Mucosa of rectum (tissue), 2 donors: Measurements from ENCODE around the gene ATRIP.

ENCODE experiments used
- H3K27ac ChIP-seq, 2 donors: one replicate each; pipeline ENCODE4 v1.7.0; 2013; ENCODE audit warnings: inconsistent platforms in 2 of 2, low read depth in 2 of 2, low read length in 2 of 2
- H3K27me3 ChIP-seq, 2 donors: one replicate each; pipeline ENCODE4 v1.7.0; 2013; ENCODE audit warnings: low read length in 2 of 2; ENCODE audit not compliant: control insufficient read depth in 2 of 2, insufficient read depth in 2 of 2
- H3K36me3 ChIP-seq, 2 donors: one replicate each; pipeline ENCODE4 v1.7.0; 2013; ENCODE audit warnings: low read length in 2 of 2; ENCODE audit not compliant: control insufficient read depth in 2 of 2, insufficient read depth in 2 of 2
- H3K4me1 ChIP-seq, 2 donors: one replicate each; pipeline ENCODE4 v1.7.0; 2013; ENCODE audit warnings: low read length in 2 of 2, mild to moderate bottlenecking in 1 of 2; ENCODE audit not compliant: control insufficient read depth in 2 of 2, insufficient read depth in 2 of 2
- H3K4me3 ChIP-seq, 2 donors: one replicate each; pipeline ENCODE4 v1.7.0; 2013; ENCODE audit warnings: low read length in 2 of 2
- H3K9ac ChIP-seq, 2 donors: one replicate each; pipeline ENCODE4 v1.7.0; 2013; ENCODE audit warnings: low read length in 2 of 2, low read depth in 1 of 2, mild to moderate bottlenecking in 1 of 2
- H3K9me3 ChIP-seq, 2 donors: one replicate each; pipeline ENCODE4 v1.7.0; 2013; ENCODE audit warnings: low read length in 2 of 2; ENCODE audit not compliant: control insufficient read depth in 2 of 2
- donor health status: healthy.
- donor health status: Normal muscosa, but diverticular disease.

The ATRIP gene

DNA sequence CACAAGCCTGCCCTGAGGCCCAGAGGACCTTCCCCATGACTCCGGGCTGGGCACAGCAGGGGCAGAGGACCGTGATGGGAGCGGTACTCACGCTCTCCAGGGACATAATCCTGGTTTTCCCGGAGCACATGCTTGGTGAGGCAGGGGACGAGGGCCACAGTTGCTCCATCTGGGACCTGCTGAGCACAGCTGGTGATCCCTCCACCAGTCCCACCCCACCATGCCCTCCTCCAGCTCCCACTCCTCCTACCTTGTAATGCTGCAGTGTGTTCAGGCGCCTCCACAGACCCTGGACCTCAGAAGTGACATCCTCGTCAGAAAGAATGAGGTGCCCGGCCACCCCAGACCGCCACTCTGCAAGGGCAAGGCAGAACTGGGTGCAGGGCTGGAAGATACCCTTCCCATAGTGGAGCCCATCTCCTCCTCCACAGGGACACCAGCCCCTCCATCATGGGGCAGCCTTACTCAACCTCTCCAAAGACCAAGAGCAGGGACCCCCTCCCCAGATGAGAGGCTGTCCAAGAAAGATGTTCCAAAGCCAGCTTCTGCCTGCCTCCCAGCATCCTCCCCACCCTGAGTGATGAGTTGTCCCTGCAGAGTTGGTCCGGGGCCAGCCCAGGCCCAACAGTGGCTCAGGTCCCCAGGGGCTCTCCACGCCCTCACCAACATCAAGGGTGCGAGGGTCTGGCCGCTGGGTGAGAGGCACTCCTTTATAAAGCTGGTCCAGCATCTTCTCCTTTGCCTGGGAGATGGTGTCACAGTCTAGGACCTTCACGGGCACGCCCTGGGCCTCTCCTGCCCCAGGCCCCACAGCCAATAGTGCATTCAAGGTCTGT, 36.1 kb upstream of the ATRIP start:
- no peak overlapping the region for H3K9ac ChIP-seq
- H3K4me1 ChIP-seq: no peaks in the 10 kb centered on the region
- peaks cover 67 to 74% of the 10 kb centered on the region in 2 donors for H3K36me3 ChIP-seq
- no peak overlapping the region for H3K27ac ChIP-seq
- no peak overlapping the region for H3K4me3 ChIP-seq
- no peaks in the 10 kb centered on the region for H3K27me3 ChIP-seq
- H3K9me3 ChIP-seq: no peaks in the 10 kb centered on the region

DNA sequence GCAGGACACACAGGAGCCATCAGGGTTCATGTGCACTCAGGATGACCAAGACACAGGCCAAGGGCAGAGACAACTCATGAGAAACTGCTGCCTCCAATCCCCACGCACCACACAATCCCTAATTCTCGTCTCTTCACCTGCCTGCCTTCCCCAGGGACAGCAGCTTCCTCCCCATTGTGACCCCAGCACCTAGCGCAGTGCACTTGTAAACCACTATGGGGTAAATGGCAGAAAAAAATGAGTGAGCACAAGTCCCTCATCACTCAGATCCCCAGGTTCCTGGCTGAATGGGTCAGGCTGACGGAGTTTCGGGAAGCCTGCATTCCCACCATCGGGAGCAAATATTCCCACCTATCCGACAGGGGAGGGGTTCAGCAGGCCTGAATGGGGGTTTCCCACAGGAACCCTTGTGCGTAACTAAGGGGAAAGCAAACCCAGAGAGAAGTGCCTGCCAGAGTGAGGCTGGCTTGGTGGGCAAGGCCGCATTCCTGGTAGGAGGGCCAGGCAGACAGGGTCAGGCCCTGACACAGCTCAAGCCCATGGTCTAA, 35.4 kb upstream of the ATRIP start:
- H3K9me3 ChIP-seq: no peaks in the 10 kb centered on the region
- H3K9ac ChIP-seq: no peak overlapping the region
- no peaks in the 10 kb centered on the region for H3K27me3 ChIP-seq
- no peaks in the 10 kb centered on the region for H3K4me1 ChIP-seq
- no peak overlapping the region for H3K27ac ChIP-seq
- peaks cover 66 to 77% of the 10 kb centered on the region in 2 donors for H3K36me3 ChIP-seq
- H3K4me3 ChIP-seq: no peak overlapping the region

DNA sequence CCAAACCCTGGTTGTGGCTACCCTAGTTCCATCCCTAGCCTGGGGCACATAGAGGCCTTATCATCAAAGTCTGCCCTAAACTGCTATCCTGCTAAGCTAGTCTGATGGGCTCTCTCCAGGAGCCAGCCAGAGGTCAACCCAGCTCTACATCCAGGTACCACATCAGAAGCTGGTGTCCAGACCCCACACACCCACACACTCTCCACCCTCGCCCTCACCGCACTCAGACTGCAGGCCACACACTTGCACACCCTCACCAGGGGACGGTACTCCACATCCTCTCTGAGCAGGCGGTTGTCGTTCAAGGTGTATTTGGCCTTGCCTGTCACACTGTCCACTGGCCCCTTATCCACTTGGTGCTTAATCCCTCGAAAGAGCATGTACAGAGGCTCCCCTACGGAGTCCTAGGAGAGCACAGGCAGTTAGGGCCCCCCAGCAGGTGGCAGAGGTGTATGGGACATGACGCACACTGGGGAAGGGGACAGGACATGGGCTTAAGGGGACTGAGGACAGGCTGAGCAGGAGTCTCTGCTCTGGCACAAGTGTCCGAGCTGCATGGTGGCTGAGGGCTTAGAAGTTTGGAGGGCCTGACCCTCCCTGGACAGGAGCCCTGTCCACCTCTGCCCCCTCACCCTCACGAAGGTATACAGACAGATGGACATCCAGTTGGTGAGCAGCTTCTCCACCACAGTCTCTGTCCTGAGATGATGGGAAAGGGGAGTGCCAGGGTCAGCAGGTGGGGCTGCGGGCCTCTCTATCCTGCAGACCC, 34.7 kb upstream of the ATRIP start:
- Histone ChIP-seq H3K27ac (no peak overlapping the region), H3K27me3 (no peaks in the 10 kb centered on the region), H3K9me3 (no peaks in the 10 kb centered on the region), H3K9ac (no peak overlapping the region), H3K36me3 (peaks cover 67 to 77% of the 10 kb centered on the region in 2 donors), H3K4me3 (no peak overlapping the region), H3K4me1 (no peaks in the 10 kb centered on the region)

DNA sequence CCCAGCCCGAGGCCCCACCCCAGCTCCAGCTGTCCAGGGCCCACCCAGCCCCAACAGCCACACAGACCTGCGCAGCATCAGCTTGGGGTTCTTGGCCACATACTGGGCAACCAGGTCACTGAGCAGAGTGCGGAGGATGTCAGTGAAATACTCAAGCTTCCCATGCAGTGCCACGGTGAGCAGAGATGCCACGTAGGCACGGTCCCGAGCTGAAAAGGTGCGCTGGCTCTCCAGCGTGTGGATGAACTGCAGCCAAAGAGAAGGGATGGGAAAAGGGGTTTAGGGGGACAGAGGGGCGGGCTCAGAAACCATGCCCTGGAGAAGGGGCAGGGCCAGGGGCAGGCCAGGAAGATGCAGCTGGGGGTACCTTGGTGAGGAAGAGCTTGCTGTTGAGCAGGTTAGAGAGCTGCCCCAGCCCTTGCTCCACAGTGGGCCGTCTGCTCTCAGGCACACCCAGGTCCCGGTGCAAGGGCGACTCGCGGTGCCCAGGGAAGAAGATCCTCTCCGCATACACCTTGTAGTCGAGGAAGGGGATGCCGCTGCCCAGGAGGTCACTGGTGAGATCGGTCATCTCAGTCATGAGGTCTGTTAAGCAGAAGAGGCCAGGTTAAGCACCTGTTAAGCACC, 34.0 kb upstream of the ATRIP start:
- Histone ChIP-seq H3K4me1 (no peaks in the 10 kb centered on the region), H3K27ac (no peak overlapping the region), H3K36me3 (peaks cover 70 to 75% of the 10 kb centered on the region in 2 donors), H3K4me3 (no peak overlapping the region), H3K9ac (no peak overlapping the region), H3K9me3 (no peaks in the 10 kb centered on the region), H3K27me3 (no peaks in the 10 kb centered on the region)

DNA sequence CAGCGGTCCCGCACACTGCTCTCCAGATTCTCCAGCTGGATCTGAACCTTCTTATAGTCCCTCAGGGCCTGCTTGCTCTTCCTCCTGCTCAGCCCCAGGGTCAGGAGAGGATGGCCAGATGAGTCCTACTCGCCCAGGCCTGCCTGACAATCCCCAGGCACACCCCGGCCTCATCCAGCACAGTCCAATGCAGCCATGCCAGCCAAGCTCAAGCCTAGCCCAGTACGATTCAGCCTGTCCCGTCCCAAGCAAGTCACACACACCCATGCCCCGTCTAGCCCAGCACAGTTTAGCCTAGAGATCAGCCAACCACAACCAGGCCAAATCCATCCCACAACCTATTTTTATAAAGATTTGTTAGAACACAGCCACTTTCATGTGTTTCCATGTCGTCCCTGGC, 33.5 kb upstream of the ATRIP start:
- Histone ChIP-seq H3K36me3 (peaks cover 76 to 77% of the 10 kb centered on the region in 2 donors), H3K4me3 (no peak overlapping the region), H3K4me1 (no peaks in the 10 kb centered on the region), H3K27ac (no peak overlapping the region), H3K9ac (no peak overlapping the region), H3K27me3 (no peaks in the 10 kb centered on the region), H3K9me3 (no peaks in the 10 kb centered on the region)

DNA sequence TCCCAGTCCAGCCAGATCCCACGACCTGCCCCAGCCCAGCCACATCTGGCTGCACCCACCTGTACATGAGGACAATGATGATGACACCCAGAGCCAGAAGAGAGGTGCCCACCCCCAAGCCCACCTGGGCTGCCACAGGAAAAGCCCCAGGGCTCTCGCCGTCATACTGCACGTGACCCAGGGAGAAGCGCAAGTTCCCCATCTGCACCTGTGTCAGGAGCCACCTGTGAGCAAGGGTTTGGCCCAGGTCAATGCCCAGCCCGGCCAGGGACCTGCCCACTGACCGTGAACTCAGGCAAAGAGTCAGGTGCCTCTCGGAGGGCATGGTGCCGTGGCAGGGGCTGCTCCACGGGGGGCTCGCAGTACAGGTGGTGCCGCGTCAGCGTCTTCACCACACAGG, 32.9 kb upstream of the ATRIP start:
- Histone ChIP-seq H3K9ac (no peak overlapping the region), H3K27me3 (no peaks in the 10 kb centered on the region), H3K27ac (no peak overlapping the region), H3K4me3 (no peak overlapping the region), H3K36me3 (peaks cover 76 to 78% of the 10 kb centered on the region in 2 donors), H3K4me1 (no peaks in the 10 kb centered on the region), H3K9me3 (no peaks in the 10 kb centered on the region)

DNA sequence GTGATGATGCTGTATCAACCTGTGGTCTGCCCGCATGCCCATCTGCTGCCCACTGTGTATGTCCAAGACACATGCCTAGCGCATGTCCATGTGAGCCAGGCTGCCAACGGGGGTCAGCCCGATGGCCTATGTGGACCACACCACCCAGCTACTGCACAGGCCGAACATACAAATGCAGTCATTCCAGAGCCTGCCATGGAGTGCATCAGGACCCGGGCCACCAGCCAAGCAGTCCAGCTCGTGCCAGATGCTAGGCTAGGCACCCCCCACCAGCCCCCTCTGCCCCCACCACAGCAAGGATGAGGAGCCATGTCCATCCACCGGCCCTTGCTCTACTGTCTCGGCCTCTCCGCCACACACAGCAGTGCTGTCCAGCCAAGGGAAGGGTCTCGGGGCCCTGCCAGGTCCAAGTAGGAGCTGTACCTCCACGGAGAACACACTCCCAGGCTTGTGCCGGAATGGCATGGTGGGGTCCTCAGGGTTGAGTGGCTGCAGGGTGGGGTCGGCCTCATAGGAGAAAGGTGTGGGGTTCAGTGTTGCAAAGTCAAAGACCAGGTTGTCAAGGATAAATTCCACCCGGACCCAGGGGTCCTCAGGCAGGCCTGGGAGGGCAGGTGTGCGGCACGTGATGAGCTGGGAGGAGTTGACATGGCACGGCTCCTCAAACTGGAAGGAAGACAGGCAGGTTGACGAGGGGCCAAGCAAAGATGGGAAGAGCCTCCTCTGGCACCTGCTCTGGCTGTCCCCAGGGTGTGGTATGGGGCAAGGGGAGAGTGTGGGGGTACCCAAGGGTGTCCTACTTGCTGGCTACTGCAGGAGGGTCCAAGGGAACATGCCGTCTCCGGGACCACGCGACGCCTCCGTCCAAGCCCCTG, 31.9 kb upstream of the ATRIP start:
- no peaks in the 10 kb centered on the region for H3K9me3 ChIP-seq
- peaks cover 72 to 76% of the 10 kb centered on the region in 2 donors for H3K36me3 ChIP-seq
- H3K4me3 ChIP-seq: no peak overlapping the region
- no peak overlapping the region for H3K9ac ChIP-seq
- H3K4me1 ChIP-seq: no peaks in the 10 kb centered on the region
- no peak overlapping the region for H3K27ac ChIP-seq
- H3K27me3 ChIP-seq: no peaks in the 10 kb centered on the region

DNA sequence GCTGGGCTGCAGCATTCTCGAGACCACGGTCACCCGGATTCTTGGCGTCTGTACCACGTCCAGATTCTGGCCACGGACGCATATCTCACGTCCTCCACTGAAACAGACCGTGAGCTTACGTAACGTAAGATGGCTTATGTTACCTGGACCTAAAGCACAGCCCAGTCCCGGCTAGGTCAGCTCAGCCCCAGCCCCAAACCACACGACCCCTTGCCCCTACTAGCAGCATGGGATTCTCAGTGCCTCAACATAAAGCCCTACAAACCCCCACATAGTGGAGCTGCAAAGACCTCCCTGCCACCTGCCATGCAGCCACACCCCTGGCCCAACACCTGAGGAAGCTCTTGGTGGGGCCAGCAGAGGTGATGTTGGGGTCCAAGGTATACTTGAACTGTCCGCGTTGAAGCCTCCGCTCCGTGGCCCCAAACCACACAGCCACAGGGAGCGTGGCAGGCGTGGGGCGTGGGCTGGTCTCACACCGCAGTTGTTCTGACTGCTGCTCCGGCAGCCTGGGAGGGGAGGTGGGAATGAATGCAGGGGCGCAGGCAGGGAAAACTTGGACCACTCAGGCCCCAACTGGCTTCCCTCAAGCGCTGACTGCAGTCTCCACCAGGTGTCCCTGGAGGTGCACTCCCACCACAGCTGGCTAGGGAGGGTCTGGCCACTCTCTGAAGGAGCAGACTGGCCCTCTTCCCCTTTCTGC, 31.1 kb upstream of the ATRIP start:
- Histone ChIP-seq H3K4me3 (no peak overlapping the region), H3K27me3 (no peaks in the 10 kb centered on the region), H3K9ac (no peak overlapping the region), H3K36me3 (peaks cover 69 to 71% of the 10 kb centered on the region in 2 donors), H3K27ac (no peak overlapping the region), H3K9me3 (no peaks in the 10 kb centered on the region), H3K4me1 (no peaks in the 10 kb centered on the region)

DNA sequence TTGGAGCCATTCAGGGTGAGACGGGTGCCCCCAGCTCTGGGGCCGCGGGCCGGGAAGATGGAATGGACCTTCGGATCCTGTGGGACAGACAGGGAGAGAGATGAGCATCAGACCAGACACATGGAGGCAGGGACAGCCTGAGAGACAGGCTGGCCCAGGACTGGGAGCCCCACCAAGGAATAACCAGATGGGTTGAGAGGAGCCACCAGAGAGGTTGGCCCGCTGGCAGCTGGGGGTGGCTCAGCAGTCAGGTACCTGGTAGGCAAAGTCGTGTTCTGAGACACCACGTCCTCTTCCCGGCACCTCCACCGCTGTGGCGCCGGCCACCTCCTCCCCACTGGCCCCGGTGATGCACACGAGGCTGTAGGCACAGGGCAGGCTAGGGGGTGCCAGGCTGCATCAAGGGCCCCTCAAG, 30.4 kb upstream of the ATRIP start:
- Histone ChIP-seq H3K9ac (no peak overlapping the region), H3K9me3 (no peaks in the 10 kb centered on the region), H3K4me3 (no peak overlapping the region), H3K36me3 (peaks cover 64 to 67% of the 10 kb centered on the region in 2 donors), H3K27me3 (no peaks in the 10 kb centered on the region), H3K4me1 (no peaks in the 10 kb centered on the region), H3K27ac (no peak overlapping the region)
